8988T (cell line): ENCODE data around the gene ARHGEF25.
A peak's percentile ranks its signal among the peaks of the same experiment; 100 is the strongest.
"Not testable (repeated sequence)": the region's sequence is repeated elsewhere in the genome, so short reads cannot be mapped to it uniquely, and the experiment has no call there.

Experiments used
- DNase-seq: peaks from one replicate; pipeline ENCODE4 v3.0.0; 2011

The ARHGEF25 gene

GRCh38 chr12:57611108-57611826 lies at the start of gene ARHGEF25:
Gene ARHGEF25, plus strand, starts transcription at chr12:57611435. Its CDS starts 460 bp downstream, at chr12:57611895.
- peak; percentile 87 for DNase-seq

DNA sequence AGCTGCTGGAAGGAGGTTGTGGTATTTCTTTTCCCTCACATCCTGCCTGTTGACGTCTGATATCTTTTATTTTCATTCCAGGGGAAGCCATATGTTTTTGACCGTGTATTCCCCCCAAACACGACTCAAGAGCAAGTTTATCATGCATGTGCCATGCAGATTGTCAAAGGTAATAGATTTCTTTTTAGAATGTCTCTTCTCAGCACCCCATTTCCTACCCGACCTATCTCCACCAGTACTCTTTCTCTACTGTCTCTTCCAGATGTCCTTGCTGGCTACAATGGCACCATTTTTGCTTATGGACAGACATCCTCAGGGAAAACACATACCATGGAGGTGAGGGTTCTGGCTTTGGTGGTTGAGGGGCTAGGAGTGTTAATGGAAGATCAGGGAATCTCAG lies 47.9 kb upstream of the ARHGEF25 start:
- no peak for DNase-seq

DNA sequence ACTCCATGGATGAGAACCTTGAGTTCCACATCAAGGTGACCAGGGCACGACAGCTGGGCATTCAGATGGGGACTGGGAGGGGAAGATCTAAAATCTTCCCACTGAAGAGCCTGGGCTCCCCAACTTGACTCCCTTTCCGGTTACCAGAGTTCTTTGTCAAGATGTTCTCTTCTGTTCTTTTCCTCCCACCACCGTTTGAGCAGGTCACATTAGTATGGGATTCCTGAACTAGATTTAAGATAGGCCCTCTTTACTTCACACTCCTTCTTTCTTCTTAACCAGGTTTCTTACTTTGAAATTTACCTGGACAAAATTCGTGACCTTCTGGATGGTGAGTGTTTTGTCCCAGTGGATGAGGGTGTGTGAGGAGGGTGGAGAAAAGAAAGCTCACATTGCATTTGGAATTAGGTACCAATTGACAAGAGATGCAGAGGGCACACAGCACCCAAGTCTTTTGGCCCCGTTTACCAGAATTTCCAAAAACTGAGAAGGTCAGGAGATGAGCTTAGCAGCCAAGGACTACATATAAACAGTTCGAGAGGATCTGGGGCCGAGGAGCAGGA lies 47.0 kb upstream of the ARHGEF25 start:
- no peak for DNase-seq

DNA sequence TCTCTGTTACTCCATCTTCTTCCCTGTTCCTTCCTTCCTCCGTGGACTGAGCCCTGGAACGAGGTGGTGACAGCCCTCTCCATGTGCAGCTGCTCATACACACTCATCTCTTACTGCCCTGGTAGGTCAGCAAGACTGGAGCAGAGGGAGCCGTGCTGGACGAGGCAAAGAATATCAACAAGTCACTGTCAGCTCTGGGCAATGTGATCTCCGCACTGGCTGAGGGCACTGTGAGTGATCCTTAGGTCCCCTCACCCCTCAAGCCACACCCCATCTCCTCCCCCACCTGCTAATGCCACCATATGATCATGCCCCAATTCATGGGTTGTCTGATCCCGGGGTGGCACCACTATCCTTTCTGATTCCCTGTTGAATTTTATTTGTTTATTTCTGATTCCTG lies 42.4 kb upstream of the ARHGEF25 start:
- no peak for DNase-seq

DNA sequence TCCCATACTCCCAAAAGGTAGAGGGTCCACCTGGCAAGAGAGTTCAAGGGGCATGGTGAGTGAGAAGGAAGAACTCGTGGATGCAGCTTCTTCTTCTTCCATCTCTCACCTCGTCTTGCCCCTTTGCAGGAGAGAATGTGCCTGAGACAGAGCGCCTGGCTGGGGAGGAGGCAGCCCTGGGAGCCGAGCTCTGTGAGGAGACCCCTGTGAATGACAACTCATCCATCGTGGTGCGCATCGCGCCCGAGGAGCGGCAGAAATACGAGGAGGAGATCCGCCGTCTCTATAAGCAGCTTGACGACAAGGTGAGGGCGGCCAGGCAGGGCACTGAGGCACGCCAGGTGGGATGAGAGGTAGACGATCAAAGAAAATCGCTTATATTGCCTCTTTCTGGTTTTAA lies 41.4 kb upstream of the ARHGEF25 start:
- DNase-seq, result no peak

DNA sequence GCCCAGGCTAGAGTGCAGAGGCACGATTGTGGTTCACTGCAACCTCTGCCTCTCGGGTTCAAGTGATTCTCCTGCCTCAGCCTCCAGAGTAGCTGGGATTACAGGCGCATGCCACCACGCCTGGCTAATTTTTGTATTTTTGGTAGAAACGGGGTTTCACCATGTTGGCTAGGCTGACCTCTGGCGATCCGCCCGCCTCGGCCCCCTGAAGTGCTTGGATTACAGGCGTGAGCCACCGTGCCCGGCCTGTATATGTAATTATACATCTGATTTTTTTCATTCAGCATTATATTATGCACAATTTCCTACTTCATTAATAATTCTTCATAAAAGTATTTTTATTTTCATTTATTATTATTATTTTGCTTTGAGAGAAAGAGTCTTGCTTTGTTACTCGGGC lies 40.8 kb upstream of the ARHGEF25 start:
- not testable (repeated sequence) for DNase-seq

- DNase-seq, result no peak
Observed at GRCh38 chr12:57571926-57572762, 39.1 kb upstream of the ARHGEF25 start.

DNA sequence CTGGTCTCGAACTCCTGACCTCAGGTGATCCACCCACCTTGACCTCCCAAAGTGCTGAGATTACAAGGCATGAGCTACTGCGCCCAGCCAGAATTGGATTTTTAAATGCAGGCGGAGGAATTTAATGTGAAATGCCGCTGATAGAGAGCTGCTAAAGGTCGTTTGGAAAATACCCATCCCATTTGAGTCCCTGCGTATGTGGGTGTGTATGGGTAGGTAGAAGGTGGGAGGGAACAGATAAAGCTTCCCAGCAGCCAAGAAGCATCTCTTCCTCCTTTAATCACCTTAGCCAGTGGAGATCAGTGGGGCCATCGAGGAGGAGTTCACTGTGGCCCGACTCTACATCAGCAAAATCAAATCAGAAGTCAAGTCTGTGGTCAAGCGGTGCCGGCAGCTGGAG lies 36.4 kb upstream of the ARHGEF25 start:
- no peak for DNase-seq

- DNase-seq, result no peak
Observed at GRCh38 chr12:57575771-57576612, 35.2 kb upstream of the ARHGEF25 start.

GRCh38 chr12:57576613-57577160 lies 34.5 kb upstream of the ARHGEF25 start:
- no peak for DNase-seq

GRCh38 chr12:57577981-57578758 lies 33.1 kb upstream of the ARHGEF25 start:
- no peak for DNase-seq

DNA sequence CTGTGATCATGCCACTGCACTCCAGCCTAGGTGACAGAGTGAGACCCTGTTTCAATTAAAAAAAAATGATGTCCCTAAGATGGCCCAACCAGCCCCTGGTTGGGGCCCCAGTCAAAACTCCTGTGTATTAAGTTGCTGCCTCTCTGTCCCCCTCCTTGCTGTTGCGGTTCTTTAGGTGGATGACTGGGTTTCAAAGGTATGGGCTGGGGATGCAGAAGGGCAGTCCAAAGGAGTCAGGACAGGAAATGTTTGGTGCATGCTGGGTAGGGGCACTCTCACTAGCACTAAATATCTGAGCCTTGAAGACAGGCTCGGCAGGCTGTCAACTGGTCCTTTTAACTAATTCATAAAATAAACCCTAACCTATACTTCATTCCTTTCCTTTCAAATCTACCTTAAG lies 32.2 kb upstream of the ARHGEF25 start:
- no peak for DNase-seq

DNA sequence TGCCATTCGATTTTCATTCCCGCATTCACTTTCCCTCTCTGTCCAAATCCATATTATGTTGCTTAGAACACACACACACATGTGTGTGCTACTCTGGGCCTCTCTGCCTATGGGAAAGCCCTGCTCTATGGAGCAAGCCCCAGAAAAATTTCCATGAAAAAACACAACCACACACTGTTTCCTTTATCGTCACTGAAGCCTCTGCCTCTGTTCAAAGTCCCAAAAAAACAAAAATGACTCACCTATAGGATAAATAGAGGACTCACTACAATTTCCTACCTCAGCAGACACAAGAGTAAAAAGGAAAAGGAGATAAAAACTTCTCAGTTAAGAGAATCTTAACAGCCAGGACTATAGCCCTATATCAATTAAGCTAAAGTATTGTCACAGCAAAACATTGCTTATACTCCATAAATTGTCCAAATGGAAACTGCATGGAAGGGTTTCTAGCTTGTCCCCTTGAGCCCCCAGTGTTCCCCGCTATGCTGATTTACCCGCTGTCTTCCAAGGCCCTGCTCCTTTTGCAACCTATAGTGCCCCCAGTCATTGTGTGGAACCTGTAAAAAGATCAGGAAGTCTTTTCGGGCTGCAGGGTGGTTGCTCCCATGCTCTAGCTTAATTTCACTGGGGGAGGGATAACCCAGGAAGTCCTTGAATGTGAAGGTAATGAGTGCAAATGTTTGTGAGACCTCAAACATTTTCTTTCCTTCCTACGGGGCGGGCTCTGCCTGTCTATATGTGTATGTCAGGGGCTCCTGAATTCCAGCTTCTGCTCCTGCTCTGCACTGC lies 31.4 kb upstream of the ARHGEF25 start:
- DNase-seq, result no peak

- no peak for DNase-seq
Observed at GRCh38 chr12:57580466-57580795, 30.8 kb upstream of the ARHGEF25 start.

GRCh38 chr12:57581802-57582201 lies 29.4 kb upstream of the ARHGEF25 start:
- DNase-seq, result no peak

DNA sequence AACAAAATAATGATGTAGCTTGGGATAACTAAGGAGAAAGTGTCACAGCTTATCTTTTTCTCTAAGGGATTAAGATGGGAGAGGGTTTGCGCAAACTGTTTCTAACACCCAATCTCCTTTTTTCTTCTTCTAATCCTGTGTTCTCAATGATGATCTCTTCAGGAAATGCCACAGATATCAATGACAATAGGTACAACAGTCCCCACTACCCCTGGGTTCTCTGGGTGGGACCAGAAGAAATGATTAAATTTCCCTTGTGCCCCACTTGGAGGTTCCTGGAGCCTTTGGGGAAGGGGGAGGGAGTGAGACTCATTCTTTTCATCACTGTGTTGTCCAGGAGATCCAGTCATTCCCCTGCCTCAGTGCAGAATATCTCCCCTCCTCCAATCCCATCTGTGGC lies 28.8 kb upstream of the ARHGEF25 start:
- DNase-seq, result no peak

DNA sequence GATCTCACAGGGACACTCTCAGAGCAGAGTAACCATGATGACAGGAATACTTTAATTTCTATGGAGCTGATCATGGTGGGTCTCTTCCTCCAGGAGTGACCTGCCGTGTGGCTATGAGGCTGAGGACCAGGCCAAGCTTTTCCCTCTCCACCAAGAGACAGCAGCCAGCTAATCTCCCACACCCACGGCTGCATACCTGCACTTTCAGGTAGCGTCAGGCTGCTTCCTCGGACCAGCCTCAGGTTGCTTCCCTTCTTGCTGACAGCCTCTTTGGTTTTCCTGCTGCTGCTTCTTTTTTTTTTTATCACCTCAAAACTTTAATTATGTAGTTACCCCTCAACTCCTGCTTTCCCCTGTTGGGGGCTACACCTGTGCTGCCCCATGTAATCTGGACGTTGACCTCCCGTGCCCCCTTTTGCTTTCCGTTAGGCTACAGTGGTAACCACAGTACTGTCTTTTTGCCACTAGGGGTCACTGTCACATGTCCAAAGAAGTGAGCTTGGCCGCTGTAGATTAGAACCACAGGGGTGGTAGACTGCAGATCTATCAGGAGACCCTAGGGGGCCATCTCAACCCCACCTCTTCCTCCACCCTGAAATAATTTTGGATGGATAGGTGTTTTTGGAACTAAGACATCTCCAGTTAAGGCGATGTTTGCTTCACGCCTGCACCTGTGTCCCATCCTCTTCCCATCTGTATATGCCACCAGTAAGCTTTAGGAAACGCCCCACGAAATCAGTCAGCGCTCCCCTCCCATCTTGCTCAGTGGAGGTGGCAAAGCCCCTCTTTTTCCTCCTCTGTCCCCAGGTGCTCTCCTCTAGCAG lies 28.0 kb upstream of the ARHGEF25 start:
- peak; percentile 84 for DNase-seq

DNA sequence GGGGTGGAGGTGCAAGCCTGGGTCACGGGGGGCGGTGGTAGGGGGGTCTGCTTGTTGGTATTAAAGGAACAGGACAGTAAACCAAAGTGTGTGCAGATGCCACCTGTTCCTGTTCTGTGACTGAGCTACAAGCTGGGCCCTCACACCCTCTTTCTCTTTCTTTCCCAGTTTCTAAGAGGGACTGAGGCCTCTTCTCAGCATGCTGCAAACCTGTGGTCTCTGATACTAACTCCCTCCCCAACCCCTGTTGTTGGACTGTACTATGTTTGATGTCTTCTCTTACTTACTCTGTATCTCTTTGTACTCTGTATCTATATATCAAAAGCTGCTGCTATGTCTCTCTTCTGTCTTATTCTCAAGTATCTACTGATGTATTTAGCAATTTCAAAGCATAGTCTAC lies 27.2 kb upstream of the ARHGEF25 start:
- no peak for DNase-seq

- no peak for DNase-seq
Observed at GRCh38 chr12:57584690-57585089, 26.5 kb upstream of the ARHGEF25 start.

GRCh38 chr12:57585156-57585555 lies 26.1 kb upstream of the ARHGEF25 start:
- DNase-seq, result no peak
